Midbrain (tissue), 1 donor: ENCODE measurements around the gene MFNG.
A peak's percentile ranks its signal among the peaks of the same experiment; 100 is the strongest.
"Not testable (repeated sequence)": the region's sequence is repeated elsewhere in the genome, so short reads cannot be mapped to it uniquely, and the experiment has no call there.

Experiments used
- DNase-seq: peaks from one replicate; lab custom pipeline; 2025; lab: John Stamatoyannopoulos, UW

Gene MFNG, protein sequence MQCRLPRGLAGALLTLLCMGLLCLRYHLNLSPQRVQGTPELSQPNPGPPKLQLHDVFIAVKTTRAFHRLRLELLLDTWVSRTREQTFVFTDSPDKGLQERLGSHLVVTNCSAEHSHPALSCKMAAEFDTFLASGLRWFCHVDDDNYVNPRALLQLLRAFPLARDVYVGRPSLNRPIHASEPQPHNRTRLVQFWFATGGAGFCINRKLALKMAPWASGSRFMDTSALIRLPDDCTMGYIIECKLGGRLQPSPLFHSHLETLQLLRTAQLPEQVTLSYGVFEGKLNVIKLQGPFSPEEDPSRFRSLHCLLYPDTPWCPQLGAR

GRCh38 chr22:37486224-37486845, at the start of gene MFNG:
Gene MFNG (minus strand): TSS chr22:37486384. CDS start chr22:37486177, 207 bp downstream.
- DNase-seq = peak; percentile 26

- DNase-seq = no peak
These were observed 49.0 kb upstream of the MFNG start for GRCh38 chr22:37535159-37535558.

- no peak for DNase-seq
These were observed 48.3 kb upstream of the MFNG start for GRCh38 chr22:37534445-37534844.

- no peak for DNase-seq
These were observed 47.8 kb upstream of the MFNG start for GRCh38 chr22:37533995-37534394.

DNA sequence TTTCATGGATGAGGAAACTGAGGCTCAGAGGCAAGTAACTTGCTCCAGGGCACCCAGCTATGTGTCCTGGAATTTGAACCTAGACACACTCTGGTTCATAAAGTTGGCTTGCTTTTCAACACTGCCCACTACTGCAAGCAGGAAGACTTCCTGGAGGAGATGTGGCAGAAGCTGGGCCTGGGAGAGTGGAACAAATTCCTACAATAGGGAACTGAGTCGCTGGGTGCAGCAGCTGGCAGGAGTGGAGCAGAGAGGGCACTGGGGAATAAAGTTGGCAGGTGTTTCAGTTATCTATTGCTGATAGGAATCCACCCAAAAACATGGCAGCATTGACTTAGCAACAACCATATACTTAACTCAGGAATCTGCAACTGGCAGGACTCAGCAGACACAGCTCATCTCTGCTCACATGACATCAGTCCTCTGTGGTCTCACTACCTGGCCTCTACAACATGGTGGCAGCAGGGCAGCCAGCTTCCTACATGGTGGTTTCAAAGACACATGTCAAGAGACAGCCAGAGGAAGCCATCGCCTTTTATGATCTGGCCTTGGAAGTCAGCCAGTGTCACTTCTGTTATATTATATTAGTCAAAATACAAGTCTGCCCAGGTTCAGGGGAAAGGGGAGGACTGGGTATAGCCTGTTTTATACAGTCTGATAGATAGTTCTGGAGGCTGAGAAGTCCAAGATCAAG, 43.6 kb upstream of the MFNG start:
- DNase-seq = no peak

DNA sequence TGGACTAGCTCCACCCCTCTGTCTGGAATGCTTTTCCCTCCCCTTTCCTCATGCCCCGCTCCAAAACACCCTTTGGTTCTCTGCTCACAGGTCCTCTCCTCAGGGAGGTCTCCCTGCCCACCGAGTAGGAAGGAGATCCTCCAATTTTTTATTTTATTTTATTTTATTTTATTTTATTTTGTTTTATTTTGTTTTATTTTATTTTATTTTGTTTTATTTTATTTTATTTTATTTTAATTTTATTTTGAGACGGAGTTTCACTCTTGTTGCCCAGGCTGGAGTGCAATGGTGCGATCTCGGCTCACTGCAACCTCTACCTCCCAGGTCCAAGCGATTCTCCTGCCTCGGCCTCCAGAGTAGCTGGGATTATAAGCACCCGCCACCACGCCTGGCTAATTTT, 41.8 kb upstream of the MFNG start:
- not testable (repeated sequence) for DNase-seq

DNA sequence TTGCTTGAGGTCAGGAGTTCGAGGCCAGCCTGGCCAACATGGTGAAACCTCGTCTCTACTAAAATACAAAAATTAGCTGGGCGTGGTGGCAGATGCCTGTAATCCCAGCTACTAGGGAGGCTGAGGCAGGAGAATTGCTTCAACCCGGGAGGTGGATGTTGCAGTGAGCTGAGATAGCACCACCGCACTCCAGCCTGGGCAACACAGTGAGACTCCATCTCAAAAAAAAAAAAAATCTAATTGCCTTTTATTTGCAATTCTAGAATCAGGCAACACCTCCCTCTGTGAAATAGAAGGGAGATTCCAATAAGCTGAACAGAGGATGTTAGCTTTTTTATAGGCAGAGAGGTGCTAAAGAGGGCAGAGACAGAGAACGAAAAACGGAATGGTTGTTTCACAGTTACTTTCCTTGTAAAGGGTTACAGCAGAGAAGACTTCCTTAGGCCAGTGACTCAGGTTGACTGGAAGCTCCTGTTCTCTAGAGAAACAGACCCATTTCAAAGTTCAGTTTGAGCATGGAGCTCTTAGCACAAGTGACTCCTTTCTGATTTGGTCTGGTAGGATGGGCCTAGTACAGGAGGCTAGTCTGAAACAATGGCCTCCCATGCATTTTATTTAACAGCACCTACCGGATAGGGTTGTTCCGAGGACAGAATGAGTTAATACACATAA, 41.0 kb upstream of the MFNG start:
- DNase-seq = not testable (repeated sequence)

GRCh38 chr22:37526376-37526775, 40.2 kb upstream of the MFNG start:
- no peak for DNase-seq

DNA sequence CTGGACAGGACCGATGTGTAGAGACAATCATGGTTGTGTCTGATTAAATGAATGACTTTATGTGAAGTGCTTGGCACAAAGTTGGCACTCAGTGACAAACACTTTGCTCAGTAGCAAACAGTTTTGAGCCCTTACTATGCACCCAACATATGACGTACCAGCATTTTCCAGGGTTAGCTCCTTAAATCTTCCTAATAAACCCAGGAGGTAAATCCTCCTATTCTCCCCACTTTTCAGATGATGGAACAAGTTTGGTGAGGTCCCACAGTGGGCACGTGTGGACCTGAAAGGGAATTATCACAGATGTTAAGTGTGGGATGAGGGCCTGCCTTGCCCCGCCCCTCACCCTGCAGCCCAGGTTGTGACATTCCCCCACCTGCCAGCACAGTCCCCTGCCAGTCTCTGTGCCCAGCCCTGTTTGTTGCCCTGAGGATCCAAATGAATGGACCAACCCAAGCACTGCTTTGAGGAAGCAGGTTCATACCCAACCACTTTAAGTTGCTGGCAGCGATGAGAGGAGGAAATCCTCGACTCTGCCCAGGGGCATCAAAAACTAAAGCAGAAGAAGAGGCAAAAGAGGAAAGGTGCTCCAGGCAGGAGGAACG, 39.7 kb upstream of the MFNG start:
- DNase-seq = no peak

DNA sequence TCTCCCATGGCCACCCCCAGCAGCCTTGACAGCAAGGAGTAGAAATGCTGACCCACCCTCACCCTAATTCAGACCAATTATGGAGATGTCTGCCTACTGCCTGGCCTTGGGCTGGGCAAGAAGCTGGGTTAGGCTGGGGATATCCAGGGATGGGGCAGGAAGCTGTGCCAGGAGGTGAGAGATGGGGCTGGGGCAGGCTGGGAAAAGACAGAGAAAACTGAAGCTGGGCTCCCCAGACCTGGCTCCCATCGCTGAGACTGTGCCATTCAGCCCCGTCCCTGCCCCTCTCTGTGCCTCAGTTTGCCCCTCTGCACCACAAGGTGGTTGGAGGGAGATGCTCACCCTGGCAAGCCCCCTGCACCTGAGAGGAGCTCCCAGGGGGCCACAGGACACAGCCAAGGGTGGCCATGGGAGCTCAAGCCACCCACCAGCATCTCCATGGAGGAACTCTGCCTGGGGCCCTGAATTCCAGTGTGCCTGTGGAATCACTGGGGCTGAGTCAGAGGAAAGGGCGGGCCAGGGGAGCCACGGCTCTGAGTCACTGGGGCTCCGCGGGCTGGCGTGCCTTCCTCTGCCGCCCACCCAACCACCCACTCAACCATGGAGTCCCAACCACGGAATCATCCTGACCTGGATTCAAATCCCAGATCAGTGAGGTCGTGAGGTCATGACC, 39.0 kb upstream of the MFNG start:
- DNase-seq = no peak

DNA sequence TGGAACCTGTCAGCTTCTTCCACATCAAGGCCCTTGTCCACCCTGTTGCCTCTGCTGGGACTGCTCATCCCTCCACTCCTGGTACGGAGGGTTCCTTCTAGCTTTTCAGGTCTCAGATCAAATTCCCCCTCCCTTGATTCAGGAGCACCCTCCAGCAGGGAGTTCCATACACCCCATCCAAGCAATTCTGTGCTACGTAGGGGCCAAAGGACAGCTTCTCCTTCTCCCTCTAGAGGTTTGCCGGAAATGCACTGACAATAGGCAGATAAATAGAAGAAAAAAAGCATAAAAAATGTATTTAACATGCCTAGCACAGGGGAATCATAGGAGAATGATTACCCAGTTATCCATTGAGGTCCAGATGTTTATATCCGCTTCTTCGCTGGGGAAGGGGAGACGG, 36.3 kb upstream of the MFNG start:
- no peak for DNase-seq

DNA sequence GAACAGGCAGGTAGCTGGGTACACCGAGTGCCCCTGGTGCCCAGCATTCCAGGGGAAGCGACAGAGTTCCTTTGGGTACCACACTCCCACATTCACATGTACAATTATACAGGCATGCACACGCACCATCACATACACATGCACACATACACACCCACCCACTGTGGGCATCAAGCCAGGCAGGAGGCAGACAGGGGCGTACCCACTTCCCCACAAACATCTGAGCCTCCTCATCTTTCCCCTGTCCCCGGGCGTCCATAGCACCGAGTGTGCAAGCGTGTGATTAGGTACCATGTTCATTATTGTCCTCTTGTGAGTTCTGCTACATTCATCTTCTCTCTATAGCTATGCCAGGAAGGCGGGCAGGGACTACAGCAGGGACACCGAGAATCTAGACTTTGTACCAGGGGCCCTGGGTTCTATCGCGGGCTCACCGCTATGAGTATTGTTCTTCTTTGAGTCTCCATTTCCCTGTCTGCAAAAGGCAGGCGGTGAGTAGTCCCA, 35.1 kb upstream of the MFNG start:
- DNase-seq = no peak

GRCh38 chr22:37520776-37521191, 34.6 kb upstream of the MFNG start:
- DNase-seq = no peak

DNA sequence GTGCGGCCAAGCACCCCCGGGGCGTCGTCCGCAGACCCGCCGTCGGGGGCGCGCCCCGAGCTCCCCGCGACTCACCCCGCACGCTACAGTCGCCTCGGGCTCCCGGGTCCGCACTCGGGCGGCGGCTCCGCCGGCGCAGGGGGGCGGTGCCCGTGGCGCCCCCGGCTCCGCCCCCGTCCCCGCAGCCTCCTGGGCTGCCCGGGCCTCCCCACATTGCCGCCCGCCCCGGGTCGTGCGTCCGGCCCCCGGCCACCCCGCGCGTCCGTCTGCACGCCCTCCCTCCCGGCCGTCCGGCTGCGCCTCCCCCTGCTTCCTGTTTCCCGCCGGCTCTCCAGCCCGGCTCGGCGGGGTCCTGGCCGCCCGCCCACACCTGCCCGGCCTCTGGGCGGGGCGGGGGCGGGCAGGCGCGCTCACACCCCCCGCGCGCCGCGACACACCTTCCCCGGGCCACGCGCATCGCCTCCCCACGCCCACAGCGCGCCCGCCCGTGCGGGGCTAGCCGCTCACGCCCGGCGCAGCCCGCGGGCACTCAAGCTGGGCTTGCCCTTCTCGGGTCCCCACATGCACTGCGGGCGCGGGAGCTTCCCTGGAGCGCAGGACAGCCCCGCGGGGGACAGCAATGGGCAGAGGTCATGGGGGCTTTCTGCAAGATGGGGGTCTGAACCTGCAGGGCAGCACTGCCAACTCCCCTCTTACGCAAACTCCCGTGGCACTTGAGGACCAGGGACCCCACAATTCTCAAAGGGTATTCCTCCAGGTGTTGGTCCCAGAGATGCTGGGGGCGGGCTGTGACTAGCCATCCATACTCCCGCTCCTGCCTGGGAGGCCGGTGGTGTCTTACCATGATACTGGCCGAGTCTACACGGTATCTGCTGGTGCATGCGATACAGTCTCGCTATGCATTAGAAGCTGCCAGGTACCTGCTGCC, 33.3 kb upstream of the MFNG start, which contains the start of gene CARD10:
TSS of gene CARD10 (minus strand) at position 148 of the 928 bp plus-strand sequence. CDS start 215 bp downstream, outside the sequence.
- DNase-seq = no peak

DNA sequence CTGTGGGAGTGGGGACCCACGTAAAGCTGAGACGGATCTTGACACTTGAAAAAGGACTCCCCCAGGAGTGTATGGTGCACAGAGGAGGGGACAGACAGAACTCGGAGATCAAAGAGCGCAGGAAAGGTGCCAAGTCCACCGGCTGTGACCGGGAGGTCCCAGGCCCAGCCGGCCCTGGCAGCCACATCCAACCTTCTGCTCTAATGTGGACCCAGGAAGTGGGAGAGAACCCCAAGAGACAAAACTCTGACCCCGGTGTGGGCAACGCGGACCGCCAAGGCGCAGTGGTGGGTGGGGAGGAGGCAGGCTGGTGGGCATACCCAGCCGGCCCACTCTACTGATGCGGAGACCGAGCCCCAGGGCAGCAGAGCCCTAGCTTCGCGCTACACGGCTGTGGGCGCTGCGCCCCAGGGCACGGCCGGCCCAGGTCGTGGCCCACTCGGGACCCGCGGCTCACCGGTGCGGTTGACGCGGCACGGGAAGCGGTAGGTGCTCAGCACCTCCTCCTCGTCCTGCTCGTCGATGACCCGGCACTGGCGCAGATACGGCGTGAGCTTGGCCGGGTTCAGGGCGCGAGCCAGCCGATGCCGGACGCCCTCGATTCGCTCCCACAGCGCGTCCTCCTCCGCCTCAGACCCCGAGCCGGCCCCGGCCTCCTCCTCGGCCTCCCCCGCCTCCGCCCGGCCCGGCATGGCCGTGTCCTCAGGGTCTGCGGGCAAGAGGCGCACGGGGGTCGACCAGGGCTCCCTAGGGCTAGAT, 32.5 kb upstream of the MFNG start:
- no peak for DNase-seq

- DNase-seq = no peak
These were observed 31.8 kb upstream of the MFNG start for GRCh38 chr22:37517826-37518450.

DNA sequence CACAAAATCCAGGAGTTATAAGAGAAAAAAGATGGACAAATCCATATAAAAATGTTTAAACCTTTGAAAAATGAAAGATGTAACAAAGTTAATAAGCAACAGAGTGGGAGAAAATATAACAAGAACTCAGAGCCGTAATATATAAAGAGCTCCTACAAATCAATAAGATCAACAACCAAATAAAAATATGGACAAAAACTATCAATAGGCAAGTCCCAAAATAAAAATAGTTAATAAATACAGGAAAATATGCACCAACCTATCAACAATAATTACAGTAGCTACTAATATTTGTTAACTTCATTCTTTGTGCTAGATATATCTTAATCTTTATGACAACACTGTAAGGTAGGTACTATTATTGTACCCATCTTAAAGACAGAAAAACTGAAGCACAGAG, 30.3 kb upstream of the MFNG start:
- DNase-seq = no peak

DNA sequence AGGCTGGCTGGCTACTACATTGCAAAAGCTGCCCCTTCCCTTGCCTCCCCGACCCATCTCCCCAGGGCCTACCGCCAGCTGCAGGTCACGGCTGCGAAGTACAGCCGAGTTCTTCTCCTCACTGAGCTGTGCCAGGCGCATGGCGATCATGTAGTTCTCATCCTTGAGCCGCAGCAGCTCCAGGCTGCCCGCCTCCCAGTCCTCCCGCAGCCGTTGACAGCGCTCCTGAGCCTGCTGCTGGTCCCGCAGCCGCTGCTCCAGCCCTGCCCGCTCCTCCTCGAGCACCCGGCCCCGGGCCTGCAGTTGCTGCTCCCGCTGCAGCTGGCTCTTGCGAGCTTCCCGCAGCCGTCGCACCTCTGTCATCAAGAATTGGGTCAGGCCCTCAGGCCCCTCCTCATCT, 29.7 kb upstream of the MFNG start:
- DNase-seq = no peak

DNA sequence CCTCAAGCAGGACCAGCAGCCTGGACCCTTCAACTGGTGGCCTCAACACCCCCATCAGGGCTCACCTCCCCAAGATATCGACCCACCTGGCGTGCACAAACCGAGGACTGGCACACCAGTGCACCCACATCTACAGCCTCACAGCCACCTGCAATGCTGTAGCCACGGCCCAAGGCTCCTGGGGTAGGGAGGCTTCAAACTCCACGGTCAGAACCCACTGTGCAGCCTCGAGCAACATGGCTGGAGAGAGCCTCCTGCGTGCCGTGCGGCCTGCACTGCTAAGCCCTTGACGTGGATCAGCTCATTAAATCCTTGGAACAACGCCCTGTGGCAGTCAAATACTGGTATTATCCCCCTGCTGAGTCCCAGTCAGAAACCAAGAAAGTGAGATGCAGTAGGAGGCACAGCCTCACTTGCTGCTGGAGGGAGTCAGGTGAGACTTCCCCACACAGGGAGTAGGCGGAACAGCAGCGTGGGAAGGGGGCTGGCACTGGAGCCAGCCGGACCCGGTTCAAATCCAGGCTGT, 28.4 kb upstream of the MFNG start:
- DNase-seq = no peak
